H9 (cell line): ENCODE results near the gene TMEM192. TPM values are rescaled to one million over a fixed set of nuclear protein-coding genes. Genes with fewer than 3 reads are reported as not detected.

Source experiments
- DNase-seq: peaks from one replicate; pipeline ENCODE4 v3.0.0-alpha.2; 2017
- H2AFZ ChIP-seq: one replicate; pipeline ENCODE4 v1.6.1; 2013; ENCODE audit warnings: mild to moderate bottlenecking, low read length, control low read depth, moderate library complexity
- H2AK5ac ChIP-seq: 2 replicates; pipeline ENCODE4 v1.6.1; 2013; ENCODE audit warnings: low read length, control low read depth, mixed read lengths; ENCODE audit not compliant: insufficient read length
- H2BK120ac ChIP-seq: one replicate; pipeline ENCODE4 v1.6.1; 2013; ENCODE audit warnings: low read depth, mild to moderate bottlenecking, low read length, control low read depth, inconsistent platforms; ENCODE audit not compliant: poor library complexity, severe bottlenecking
- H2BK12ac ChIP-seq: 2 replicates; pipeline ENCODE4 v1.6.1; 2013; ENCODE audit warnings: low read length, control low read depth, mixed read lengths, low read depth; ENCODE audit not compliant: insufficient read length
- H2BK15ac ChIP-seq: 2 replicates; pipeline ENCODE4 v1.6.1; 2013; ENCODE audit warnings: low read depth, low read length, control low read depth
- H2BK20ac ChIP-seq: one replicate; pipeline ENCODE4 v1.6.1; 2013; ENCODE audit warnings: low read depth, mild to moderate bottlenecking, low read length, control low read depth, inconsistent platforms; ENCODE audit not compliant: poor library complexity, severe bottlenecking
- H2BK5ac ChIP-seq: 2 replicates; pipeline ENCODE4 v1.6.1; 2013; ENCODE audit warnings: low read length, control low read depth, mixed read lengths; ENCODE audit not compliant: insufficient read length
- H3K14ac ChIP-seq: 2 replicates; pipeline ENCODE4 v1.6.1; 2013; ENCODE audit warnings: low read length, control low read depth; ENCODE audit not compliant: insufficient read depth
- H3K18ac ChIP-seq: 2 replicates; pipeline ENCODE4 v1.6.1; 2013; ENCODE audit warnings: low read depth, mild to moderate bottlenecking, mixed read lengths, low read length, control low read depth; ENCODE audit not compliant: insufficient read length
- H3K23ac ChIP-seq: 2 replicates; pipeline ENCODE4 v1.6.1; 2013; ENCODE audit warnings: low read length, control low read depth, mixed read lengths, low read depth; ENCODE audit not compliant: insufficient read length
- H3K23me2 ChIP-seq: 2 replicates; pipeline ENCODE4 v1.6.1; 2013; ENCODE audit warnings: low read depth, mild to moderate bottlenecking, mixed read lengths, low read length, control low read depth; ENCODE audit not compliant: insufficient read length, poor library complexity, severe bottlenecking
- H3K27ac ChIP-seq: 2 replicates; pipeline ENCODE4 v1.5.1; 2013; ENCODE audit warnings: low read length, control low read depth, mixed read lengths, low read depth; ENCODE audit not compliant: insufficient read length
- H3K27me3 ChIP-seq: 2 replicates; pipeline ENCODE4 v1.6.1; 2013; ENCODE audit warnings: low read length, control low read depth, inconsistent platforms; ENCODE audit not compliant: insufficient read depth
- H3K4ac ChIP-seq: 2 replicates; pipeline ENCODE4 v1.6.1; 2013; ENCODE audit warnings: low read depth, mild to moderate bottlenecking, control low read depth, inconsistent platforms, low read length, moderate library complexity
- H3K4me1 ChIP-seq: 2 replicates; pipeline ENCODE4 v1.6.1; 2013; ENCODE audit warnings: low read length, control low read depth, inconsistent platforms; ENCODE audit not compliant: insufficient read depth
- H3K4me2 ChIP-seq: 2 replicates; pipeline ENCODE4 v1.6.1; 2013; ENCODE audit warnings: low read length, control low read depth, mixed read lengths; ENCODE audit not compliant: insufficient read length, insufficient read depth
- H3K56ac ChIP-seq: 2 replicates; pipeline ENCODE4 v1.6.1; 2013; ENCODE audit warnings: low read depth, mild to moderate bottlenecking, mixed read lengths, low read length, control low read depth; ENCODE audit not compliant: insufficient read length
- H3K79me1 ChIP-seq: 2 replicates; pipeline ENCODE4 v1.6.1; 2013; ENCODE audit warnings: low read depth, mild to moderate bottlenecking, moderate library complexity, low read length, control low read depth, inconsistent platforms; ENCODE audit not compliant: insufficient read depth, poor library complexity, severe bottlenecking
- H3K79me2 ChIP-seq: 2 replicates; pipeline ENCODE4 v1.6.1; 2013; ENCODE audit warnings: low read length, control low read depth, inconsistent platforms; ENCODE audit not compliant: insufficient read depth
- H3K9ac ChIP-seq: 2 replicates; pipeline ENCODE4 v1.6.1; 2013; ENCODE audit warnings: low read length, control low read depth, mixed read lengths; ENCODE audit not compliant: insufficient read length; ENCODE audit errors: extremely low read depth
- H3K9me3 ChIP-seq: one replicate; pipeline ENCODE4 v1.6.1; 2013; ENCODE audit warnings: low read depth, low read length, inconsistent platforms; ENCODE audit not compliant: control insufficient read depth
- H3T11ph ChIP-seq: one replicate; pipeline ENCODE4 v1.6.1; 2013; ENCODE audit warnings: mild to moderate bottlenecking, low read length, control low read depth, inconsistent platforms
- H4K20me1 ChIP-seq: one replicate; pipeline ENCODE4 v1.6.1; 2013; ENCODE audit not compliant: control insufficient read depth, insufficient read length, insufficient read depth
- H4K5ac ChIP-seq: 2 replicates; pipeline ENCODE4 v1.6.1; 2013; ENCODE audit warnings: low read depth, mild to moderate bottlenecking, mixed read lengths, low read length, control low read depth; ENCODE audit not compliant: insufficient read length
- H4K8ac ChIP-seq: replicated peaks from 2 replicates; pipeline ENCODE4 v1.6.1; 2013; ENCODE audit warnings: low read length, control low read depth, mixed read lengths, low read depth; ENCODE audit not compliant: insufficient read length
- H4K91ac ChIP-seq: 2 replicates; pipeline ENCODE4 v1.6.1; 2013; ENCODE audit warnings: low read depth, mild to moderate bottlenecking, moderate library complexity, mixed read lengths, low read length, control low read depth; ENCODE audit not compliant: insufficient read length
- H3K27ac Mint-ChIP-seq, 3 experiments: 2 replicates in 2 of 3; 3 replicates in 1 of 3; pipeline ENCODE4 v1.8.0; 2020 to 2021; ENCODE audit warnings: mixed read lengths in 3 of 3, mild to moderate bottlenecking in 1 of 3, moderate library complexity in 1 of 3
- H3K27me3 Mint-ChIP-seq: 2 replicates; pipeline ENCODE4 v1.8.0; 2021; ENCODE audit warnings: low read depth, mild to moderate bottlenecking, moderate library complexity, mixed read lengths
- H3K36me3 Mint-ChIP-seq, 3 experiments: 2 replicates in 2 of 3; 3 replicates in 1 of 3; pipeline ENCODE4 v1.8.0; 2020 to 2021; ENCODE audit warnings: low read depth in 3 of 3, mixed read lengths in 3 of 3; ENCODE audit not compliant: insufficient read depth in 1 of 3
- H3K4me1 Mint-ChIP-seq, 2 experiments: 2 replicates each; pipeline ENCODE4 v1.8.0; 2020; ENCODE audit warnings: mixed read lengths in 2 of 2
- H3K4me3 Mint-ChIP-seq, 2 experiments: 2 replicates in 1 of 2; 3 replicates in 1 of 2; pipeline ENCODE4 v1.8.0; 2020 to 2021; ENCODE audit warnings: mild to moderate bottlenecking in 2 of 2, mixed read lengths in 2 of 2, moderate library complexity in 1 of 2
- H3K9me3 Mint-ChIP-seq, 2 experiments: 2 replicates in 1 of 2; 3 replicates in 1 of 2; pipeline ENCODE4 v1.8.0; 2020; ENCODE audit warnings: mild to moderate bottlenecking in 2 of 2, mixed read lengths in 2 of 2, moderate library complexity in 1 of 2
- WGBS: extraction: QIAGEN DNeasy Blood & Tissue Kit; methylation state at CpG from one replicate; pipeline ENCODE4 v1.1.7; 2013; ENCODE audit warnings: missing lambda C conversion rate, low lambda C conversion rate, mixed read lengths; ENCODE audit not compliant: insufficient read length; ENCODE audit errors: extremely low coverage; 5-methylcytosine and 5-hydroxymethylcytosine counted together
- total RNA-seq: library from RNA; stranded (reverse); gene quantifications from 2 replicates; pipeline ENCODE4 v1.2.1, GENCODE V29; 2021
- TF ChIP-seq, protein P1 (sequence below): fragments of 200-600 bp; sonication (generic); conservative IDR thresholded peaks from 3 replicates; pipeline ENCODE4 v1.8.0; 2021; ENCODE audit warnings: antibody characterized with exemption, mild to moderate bottlenecking

TMEM192 gene
- total RNA-seq, 1 experiment from 2014 or later: 8.3 TPM

DNA sequence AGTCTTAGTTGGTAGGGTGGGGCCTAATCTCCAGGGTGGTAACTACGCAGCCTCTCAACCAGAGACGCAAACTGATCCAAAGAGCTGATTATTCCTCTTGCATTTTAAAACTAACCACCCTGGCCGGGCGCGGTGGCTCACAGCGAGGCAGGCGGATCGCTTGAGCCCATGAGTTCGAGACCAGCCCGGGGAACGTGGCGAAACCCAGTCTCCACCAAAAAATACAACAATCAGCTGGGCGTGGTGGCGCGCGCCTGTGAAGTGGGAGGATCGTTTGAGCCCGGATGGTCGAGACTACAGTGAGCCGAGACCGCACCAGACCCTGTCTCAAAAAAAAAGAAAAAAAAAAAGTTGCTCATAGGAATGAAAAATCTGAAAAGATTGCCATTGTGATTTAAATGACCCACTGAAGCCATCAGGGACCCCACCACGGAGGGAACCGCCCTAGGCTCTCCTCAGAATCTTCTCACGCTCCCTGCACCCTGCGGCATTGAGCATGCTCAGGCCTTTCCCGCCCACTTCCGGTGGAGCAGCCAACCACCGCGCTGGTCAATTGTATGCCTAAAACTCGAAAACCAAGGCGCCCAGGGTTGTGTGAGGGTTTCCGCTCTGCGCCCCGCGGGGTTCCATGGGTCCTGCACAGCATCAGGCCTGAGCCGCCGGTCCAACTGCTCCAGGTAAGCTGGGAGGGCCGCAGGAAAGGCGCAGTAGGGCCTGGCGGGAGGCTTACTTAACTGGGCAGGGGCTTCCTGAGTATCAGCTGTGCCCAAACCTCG, 81.0 kb downstream of the TMEM192 start, which contains the start of gene TRIM60:
TSS of gene TRIM60 (plus strand) at position 564 of the 776 bp plus-strand sequence. CDS start 8,074 bp downstream, outside the sequence.
- H3K4ac ChIP-seq: no peak within 1 kb of the TSS
- H3K4me1 ChIP-seq: no peaks in the 10 kb centered on the region
- no peaks in the 10 kb centered on the region for H3K79me1 ChIP-seq
- no peaks in the 10 kb centered on the region for H3K79me2 ChIP-seq
- H2BK15ac ChIP-seq: no peak within 1 kb of the TSS
- Mint-ChIP-seq H3K9me3 (no peaks in the 10 kb centered on the region), H3K36me3 (no peaks in the 10 kb centered on the region), H3K27me3 (no peaks in the 10 kb centered on the region), H3K4me3 (no peak within 1 kb of the TSS), H3K4me1 (no peaks in the 10 kb centered on the region), H3K27ac (no peak within 1 kb of the TSS)
- no peak within 1 kb of the TSS for H3K18ac ChIP-seq
- no peak within 1 kb of the TSS for H2BK120ac ChIP-seq
- H3K14ac ChIP-seq: no peak within 1 kb of the TSS
- no peak within 1 kb of the TSS for H4K91ac ChIP-seq
- no peak within 1 kb of the TSS for H2BK12ac ChIP-seq
- no peaks in the 10 kb centered on the region for H3K9me3 ChIP-seq
- TF ChIP-seq, protein P1, sequence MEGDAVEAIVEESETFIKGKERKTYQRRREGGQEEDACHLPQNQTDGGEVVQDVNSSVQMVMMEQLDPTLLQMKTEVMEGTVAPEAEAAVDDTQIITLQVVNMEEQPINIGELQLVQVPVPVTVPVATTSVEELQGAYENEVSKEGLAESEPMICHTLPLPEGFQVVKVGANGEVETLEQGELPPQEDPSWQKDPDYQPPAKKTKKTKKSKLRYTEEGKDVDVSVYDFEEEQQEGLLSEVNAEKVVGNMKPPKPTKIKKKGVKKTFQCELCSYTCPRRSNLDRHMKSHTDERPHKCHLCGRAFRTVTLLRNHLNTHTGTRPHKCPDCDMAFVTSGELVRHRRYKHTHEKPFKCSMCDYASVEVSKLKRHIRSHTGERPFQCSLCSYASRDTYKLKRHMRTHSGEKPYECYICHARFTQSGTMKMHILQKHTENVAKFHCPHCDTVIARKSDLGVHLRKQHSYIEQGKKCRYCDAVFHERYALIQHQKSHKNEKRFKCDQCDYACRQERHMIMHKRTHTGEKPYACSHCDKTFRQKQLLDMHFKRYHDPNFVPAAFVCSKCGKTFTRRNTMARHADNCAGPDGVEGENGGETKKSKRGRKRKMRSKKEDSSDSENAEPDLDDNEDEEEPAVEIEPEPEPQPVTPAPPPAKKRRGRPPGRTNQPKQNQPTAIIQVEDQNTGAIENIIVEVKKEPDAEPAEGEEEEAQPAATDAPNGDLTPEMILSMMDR: no peak
- H3K27ac ChIP-seq: no peak within 1 kb of the TSS
- no CpG with 5 or more reads among the region's 41 CpGs for WGBS
- no peak within 1 kb of the TSS for H3T11ph ChIP-seq
- H2AK5ac ChIP-seq: no peak within 1 kb of the TSS
- no peak for DNase-seq
- H4K5ac ChIP-seq: no peak within 1 kb of the TSS
- no peak within 1 kb of the TSS for H3K9ac ChIP-seq
- no peak within 1 kb of the TSS for H2BK20ac ChIP-seq
- H3K23me2 ChIP-seq: no peaks in the 10 kb centered on the region
- no peak within 1 kb of the TSS for H3K23ac ChIP-seq
- H4K8ac ChIP-seq: no peak within 1 kb of the TSS
- no peak within 1 kb of the TSS for H2BK5ac ChIP-seq
- no peak within 1 kb of the TSS for H3K56ac ChIP-seq
- H3K4me2 ChIP-seq: no peak within 1 kb of the TSS
- H3K27me3 ChIP-seq: no peaks in the 10 kb centered on the region
- no peak within 1 kb of the TSS for H2AFZ ChIP-seq
- H4K20me1 ChIP-seq: no peaks in the 10 kb centered on the region
